ENCODE results near the gene OR13J1.

OR13J1 gene

DNA sequence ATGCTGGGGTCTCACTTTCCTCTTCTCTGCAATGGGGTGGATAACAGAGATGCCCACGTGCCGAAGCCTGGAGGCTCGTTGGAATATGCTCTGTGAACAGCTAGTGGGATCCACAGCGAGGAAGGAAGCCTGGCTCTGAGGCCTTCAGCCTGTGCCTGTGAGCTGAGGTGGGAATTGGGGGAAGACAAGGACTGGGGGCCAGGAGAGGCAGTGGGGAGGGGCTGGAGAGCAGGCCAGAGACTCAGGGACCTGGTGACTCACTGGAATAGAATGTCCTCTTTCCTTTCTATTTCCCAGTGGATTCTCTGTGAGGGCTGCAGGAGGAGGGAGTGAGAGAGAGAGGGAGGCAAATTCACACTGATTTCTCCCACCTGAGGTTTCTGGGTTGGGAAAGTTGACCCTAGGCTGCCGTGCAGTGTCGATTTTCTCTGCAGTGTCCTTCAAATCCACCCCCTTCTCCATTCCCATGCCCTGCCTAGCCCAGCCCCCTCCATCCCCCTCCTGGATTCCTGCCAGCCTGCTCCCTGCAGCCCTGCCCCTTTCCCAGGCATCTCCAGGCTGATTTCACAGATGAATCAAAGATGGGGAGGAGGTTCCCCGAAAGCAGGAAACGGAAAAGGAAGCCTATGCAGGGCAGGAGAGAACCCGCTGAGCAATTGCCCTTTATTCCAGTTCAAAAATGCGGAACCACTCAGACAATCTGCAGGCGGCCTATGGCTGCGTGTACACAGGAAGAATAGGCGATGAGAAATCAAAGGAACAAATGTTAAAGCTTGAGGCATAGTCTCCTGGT is 37.7 kb upstream of the OR13J1 start:
- no peak for TF ChIP-seq CTCF (IDR thresholded peaks at IDR 0.05; ENCODE audit: insufficient read depth, missing control alignments)
- FAIRE-seq (no peak), DNase-seq (ENCODE audit: insufficient read length, low spot score) (no peak)

GRCh38 chr9:35906923-35907699 is 36.9 kb upstream of the OR13J1 start:
- no peak for TF ChIP-seq CTCF (IDR thresholded peaks at IDR 0.05; ENCODE audit: insufficient read depth, missing control alignments)
- DNase-seq (ENCODE audit: insufficient read length, low spot score) = no peak
- no peak for FAIRE-seq

GRCh38 chr9:35905912-35906679 is 35.9 kb upstream of the OR13J1 start, which contains the start of gene HRCT1:
Gene HRCT1, plus strand, starts transcription at chr9:35906202. Its CDS starts 86 bp downstream, at chr9:35906288.
- no peak for TF ChIP-seq CTCF (IDR thresholded peaks at IDR 0.05; ENCODE audit: insufficient read depth, missing control alignments)
- DNase-seq (ENCODE audit: insufficient read length, low spot score) (no peak), FAIRE-seq (no peak)

DNA sequence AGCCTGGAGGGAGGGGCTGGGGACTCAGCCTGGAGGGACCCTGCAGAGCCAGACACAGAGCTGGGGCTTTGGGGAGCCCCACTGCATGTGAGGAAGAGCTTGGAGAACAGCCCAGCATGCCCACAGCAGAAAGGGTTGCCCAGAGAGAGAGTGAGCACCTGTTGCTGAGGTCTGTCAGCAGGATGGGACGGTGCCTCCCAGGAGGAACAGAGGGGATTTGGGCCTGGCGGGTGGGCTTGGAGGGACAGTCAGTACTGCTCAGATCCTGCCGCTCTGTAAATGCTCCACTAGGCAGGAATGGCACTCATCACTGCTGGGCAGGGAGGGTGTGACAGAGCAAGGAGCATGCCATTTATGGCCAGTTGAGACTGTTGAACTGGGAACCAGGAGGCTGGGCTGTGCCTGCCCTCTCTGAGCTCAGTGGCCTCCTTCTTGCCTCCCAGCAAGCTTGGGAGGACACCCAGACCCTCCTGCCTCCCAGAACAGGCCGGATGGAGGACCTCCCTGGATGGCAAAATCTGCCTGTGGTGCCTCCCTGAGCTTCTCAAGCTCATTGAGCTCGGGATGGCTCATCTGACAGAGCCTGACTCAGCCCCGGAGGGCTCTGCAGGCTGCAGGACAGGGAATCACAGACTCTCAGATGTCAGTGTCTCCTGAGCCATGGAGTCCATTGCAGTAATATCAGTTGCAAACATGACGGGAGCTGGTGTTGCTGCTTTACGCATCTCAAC is 35.0 kb upstream of the OR13J1 start:
- FAIRE-seq (no peak), DNase-seq (ENCODE audit: insufficient read length, low spot score) (no peak)
- no peak for TF ChIP-seq CTCF (IDR thresholded peaks at IDR 0.05; ENCODE audit: insufficient read depth, missing control alignments)

GRCh38 chr9:35904338-35904737 is 34.1 kb upstream of the OR13J1 start:
- DNase-seq (ENCODE audit: insufficient read length, low spot score) = no peak
- no peak for FAIRE-seq
- no peak for TF ChIP-seq CTCF (IDR thresholded peaks at IDR 0.05; ENCODE audit: insufficient read depth, missing control alignments)

DNA sequence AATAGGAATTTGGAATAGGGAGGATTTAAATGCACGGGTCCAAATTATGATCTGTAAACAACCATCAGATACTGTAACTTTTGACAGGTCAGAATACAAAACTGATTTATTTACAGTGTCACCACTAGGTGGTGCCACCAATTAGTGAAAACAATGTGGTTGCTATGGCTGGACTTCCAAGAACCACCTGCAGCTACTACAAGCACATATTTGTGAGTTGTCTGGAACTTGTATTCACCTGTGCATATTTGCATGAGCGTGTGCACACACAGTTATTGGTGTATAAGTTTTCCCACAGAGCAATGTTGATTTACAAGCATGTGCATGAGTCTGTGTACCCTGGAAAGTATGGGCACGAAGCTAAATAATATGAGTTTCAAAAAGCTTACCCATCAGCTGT is 32.8 kb upstream of the OR13J1 start:
- FAIRE-seq (peak; percentile 90), DNase-seq (ENCODE audit: insufficient read length, low spot score) (no peak)
- TF ChIP-seq CTCF (IDR thresholded peaks at IDR 0.05; ENCODE audit: insufficient read depth, missing control alignments) = peak; percentile 83
